ENCODE results near the gene OR1J2.

Gene OR1J2

GRCh38 chr9:122551371-122551770 is 40.8 kb downstream of the OR1J2 start:
- DNase-seq (ENCODE audit: low read depth): no peak

DNA sequence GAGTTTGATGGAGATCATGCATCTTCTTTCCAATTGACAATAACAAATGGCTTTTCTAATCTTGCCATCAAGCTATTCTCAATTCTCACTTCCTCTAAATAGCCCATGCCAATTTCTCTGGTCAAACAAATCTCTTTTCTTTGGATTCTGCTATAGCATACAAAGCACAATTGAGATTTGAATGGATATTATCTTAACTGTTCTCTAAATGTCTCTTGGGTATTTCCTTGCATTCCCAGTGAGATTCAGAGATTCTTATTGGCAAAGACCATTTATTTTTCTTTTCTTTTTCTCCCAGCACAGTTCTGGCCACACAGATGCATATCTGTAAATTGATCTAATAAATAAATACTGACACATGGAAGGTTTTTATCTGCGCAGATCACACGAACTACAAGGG is 42.2 kb downstream of the OR1J2 start, which contains the start of gene OR1N2:
OR1N2 (plus strand) TSS at position 301 of the 400 bp plus-strand sequence. CDS start 100 bp downstream, outside the sequence.
- no peak for DNase-seq (ENCODE audit: low read depth)

Data from GM04504 (cell line).